GM12878 (cell line): ENCODE data around the gene PDIA4. TPM values are rescaled to one million over a fixed set of nuclear protein-coding genes. Genes with fewer than 3 reads are reported as not detected.

ENCODE experiments used
- ATAC-seq: fragments of 200-7000 bp; cut with Tn5 transposase; 3 replicates; pipeline ENCODE4 v1.9.1; 2020; ENCODE audit warnings: mild to moderate bottlenecking, moderate library complexity
- BruUV-seq: library from RNA; stranded (reverse); fragments of 400-500 nt; replicated peaks from 2 replicates; lab custom pipeline; 2021; lab: Mats Ljungman, UMichigan
- CTCF ChIA-PET: fragments of 300-600 bp; sonication (Branson Sonifier 250); formaldehyde crosslinking; extraction: SDS; loops from one replicate; lab custom pipeline; 2021; ENCODE audit warnings: inconsistent platforms; lab: Yijun Ruan, JAX
- POLR2A ChIA-PET: fragments of 350-600 bp; formaldehyde crosslinking; extraction: SDS; loops from one replicate; lab custom pipeline; 2021; ENCODE audit warnings: inconsistent platforms; lab: Charles Lee
- RAD21 ChIA-PET: fragments of 300-600 bp; sonication (Branson Sonifier 250); formaldehyde crosslinking; loops from one replicate; lab custom pipeline; 2023; ENCODE audit warnings: antibody characterized with exemption; ENCODE audit not compliant: unreplicated experiment; lab: Charles Lee
- SMC1A ChIA-PET: fragments of 300-600 bp; sonication (Branson Sonifier 250); formaldehyde crosslinking; loops from one replicate; lab custom pipeline; 2023; ENCODE audit not compliant: unreplicated experiment, uncharacterized antibody; lab: Charles Lee
- DNase-seq: peaks from one replicate; pipeline ENCODE4 v3.0.0-alpha.2; 2011; ENCODE audit warnings: low read depth, low spot score
- FAIRE-seq: peaks from 3 replicates; lab custom pipeline; 2011; peaks lifted over from hg19 to GRCh38; lab: Jason Lieb, UNC
- H2AFZ ChIP-seq: 2 replicates; pipeline ENCODE4 v1.6.0; 2011; ENCODE audit warnings: low read depth, low read length, control low read depth; ENCODE audit not compliant: control insufficient read depth
- H3K27ac ChIP-seq: 2 replicates; pipeline ENCODE4 v1.5.1; 2011; ENCODE audit warnings: control low read depth; ENCODE audit not compliant: control insufficient read depth, insufficient read depth
- H3K27me3 ChIP-seq, 2 experiments: replicated peaks in 1 of 2; 2 replicates each; pipeline versions ENCODE4 v1.6.0 to v1.6.1; 2011; ENCODE audit warnings: low read length in 1 of 2; ENCODE audit not compliant: control insufficient read depth in 2 of 2, insufficient read depth in 2 of 2
- H3K36me3 ChIP-seq, 2 experiments: 2 replicates each; pipeline ENCODE4 v1.5.1; 2011; ENCODE audit warnings: low read length in 1 of 2; ENCODE audit not compliant: control insufficient read depth in 2 of 2, insufficient read depth in 2 of 2
- H3K4me1 ChIP-seq: 2 replicates; pipeline ENCODE4 v1.6.1; 2011; ENCODE audit warnings: mild to moderate bottlenecking, low read length, moderate library complexity, mixed read lengths; ENCODE audit not compliant: control insufficient read depth, insufficient read depth
- H3K4me2 ChIP-seq: 2 replicates; pipeline ENCODE4 v1.6.0; 2011; ENCODE audit warnings: control low read depth; ENCODE audit not compliant: control insufficient read depth, insufficient read depth
- H3K4me3 ChIP-seq: fragments of 200-600 bp; sonication (generic); 2 replicates; pipeline ENCODE4 v1.5.1; 2016
- H3K79me2 ChIP-seq: 2 replicates; pipeline ENCODE4 v1.6.0; 2011; ENCODE audit warnings: low read length; ENCODE audit not compliant: control insufficient read depth, insufficient read depth
- H3K9ac ChIP-seq: 2 replicates; pipeline ENCODE4 v1.8.0; 2011; ENCODE audit warnings: low read length, control low read depth, mixed read lengths; ENCODE audit not compliant: control insufficient read depth, insufficient read depth
- H3K9me3 ChIP-seq: replicated peaks from 3 replicates; pipeline ENCODE4 v1.5.1; 2011; ENCODE audit warnings: mild to moderate bottlenecking, low read length; ENCODE audit not compliant: control insufficient read depth, insufficient read depth
- H4K20me1 ChIP-seq: 2 replicates; pipeline ENCODE4 v1.6.0; 2011; ENCODE audit not compliant: control insufficient read depth, insufficient read depth
- FOS ChIP-seq: IDR thresholded peaks from 3 replicates; pipeline ENCODE4 v1.6.1; 2011; ENCODE audit warnings: borderline replicate concordance; ENCODE audit not compliant: insufficient read length; ENCODE audit errors: extremely low read depth
- GABPA ChIP-seq: IDR thresholded peaks from 2 replicates; pipeline ENCODE4 v1.6.1; 2014; ENCODE audit warnings: antibody characterized with exemption, low read depth, mild to moderate bottlenecking, inconsistent platforms
- JUNB ChIP-seq: IDR thresholded peaks from 2 replicates; pipeline ENCODE4 v1.6.1; 2016; ENCODE audit warnings: antibody characterized with exemption, mild to moderate bottlenecking
- NFIC ChIP-seq: IDR thresholded peaks from 2 replicates; pipeline ENCODE4 v1.6.1; 2012; ENCODE audit warnings: low read depth, mild to moderate bottlenecking, inconsistent platforms, low read length, moderate library complexity
- TCF7 ChIP-seq: IDR thresholded peaks from 2 replicates; pipeline ENCODE4 v1.6.1; 2014; ENCODE audit warnings: antibody characterized with exemption, borderline replicate concordance
- WGBS: methylation state at CpG from one replicate; pipeline ENCODE4 v1.1.6; 2016; ENCODE audit warnings: low lambda C conversion rate; ENCODE audit not compliant: insufficient replicate concordance, insufficient coverage; ENCODE audit errors: missing lambda C conversion rate; 5-methylcytosine and 5-hydroxymethylcytosine counted together
- in situ Hi-C: fragments of 300-500 bp; cut with MboI; formaldehyde crosslinking; loops from 9 replicates; pipeline ENCODE4 v1.14.3; 2018; ENCODE audit warnings: mixed read lengths
- intact Hi-C: fragments of 100-400 bp; cut with micrococcal nuclease; formaldehyde crosslinking; loops from one replicate; pipeline ENCODE4 v1.14.2; 2022; ENCODE audit not compliant: unreplicated experiment
- polyA plus RNA-seq, 11 experiments: library from polyadenylated mRNA; depleted of rRNA in 4 of 11; unstranded in 6 of 11; stranded (reverse) in 5 of 11; fragments of >200 nt; fragmentation: Nextera tagmentation in 4 of 11; fragmentation: Illumina TruSeq in 1 of 11; extraction: Ambion mirVana in 4 of 11; extraction: Trizol in 1 of 11; gene quantifications; 1 replicate in 1 of 11; 2 replicates in 10 of 11; pipeline versions ENCODE4 v1.2.1 to v1.2.3, GENCODE V29; 2011 to 2016; ENCODE audit warnings: inconsistent platforms in 2 of 11, missing spikeins in 2 of 11, low read depth in 1 of 11
- total RNA-seq, 4 experiments: library from RNA; depleted of rRNA in 3 of 4; stranded (reverse); fragments of >200 nt in 3 of 4; fragmentation: Illumina TruSeq in 1 of 4; extraction: Trizol in 1 of 4; gene quantifications; 2 replicates each; pipeline versions ENCODE4 v1.2.1 to v1.2.3, GENCODE V29; 2013 to 2021
- TF ChIP-seq, protein P1 (sequence below): fragments of 450-650 bp; formaldehyde crosslinking; IDR thresholded peaks from 2 replicates; pipeline ENCODE4 v1.4.0; 2020; ENCODE audit warnings: mild to moderate bottlenecking, moderate library complexity
- TF ChIP-seq, protein P2 (sequence below), 3 experiments: IDR thresholded peaks in 2 of 3; conservative IDR thresholded peaks in 1 of 3; 2 replicates each; pipeline ENCODE4 v1.5.1; 2011; ENCODE audit warnings: low read depth in 3 of 3, low read length in 3 of 3, mild to moderate bottlenecking in 3 of 3, control low read depth in 2 of 3, moderate library complexity in 2 of 3, inconsistent platforms in 1 of 3, mixed read lengths in 1 of 3; ENCODE audit not compliant: control insufficient read depth in 2 of 3, insufficient read depth in 1 of 3; ENCODE audit errors: extremely low read depth in 1 of 3

PDIA4 gene
- total and polyA plus RNA-seq, 10 of the 15 experiments (the other 5 are each of a cell fraction or from before 2014, with no cell fraction given), result 7.1 to 306 (median 106) TPM

DNA sequence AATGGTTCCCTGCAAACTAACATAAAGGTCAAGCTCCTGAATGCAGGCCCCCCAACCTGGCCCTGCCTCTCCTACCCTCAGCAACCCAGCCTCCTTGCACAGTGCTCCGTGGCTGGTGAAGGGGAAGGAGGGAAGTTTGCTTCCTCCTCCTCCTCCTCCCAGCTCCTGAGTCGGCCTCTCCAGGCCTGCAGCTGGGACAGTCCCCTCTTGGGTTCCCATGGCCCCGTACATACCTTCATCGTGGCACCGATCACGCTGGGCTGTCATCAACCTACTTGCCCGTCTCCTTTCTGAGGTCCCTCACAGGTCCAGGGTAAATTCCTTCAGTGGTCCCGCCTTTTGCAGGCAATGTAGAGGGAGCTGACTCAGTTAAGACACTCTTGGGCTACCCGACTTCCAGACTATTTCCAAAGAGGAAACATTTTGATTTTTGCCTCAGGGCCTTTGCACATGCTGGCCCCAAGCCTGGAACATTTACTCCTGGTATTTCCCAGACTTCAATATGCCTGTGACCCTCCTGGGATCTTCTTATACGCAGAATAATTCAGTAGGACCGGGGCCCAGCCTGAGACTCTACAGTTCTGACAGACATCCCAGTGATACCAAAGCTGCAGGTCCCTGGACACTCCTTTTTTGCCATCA is 26.8 kb downstream of the PDIA4 start:
- RAD21 ChIA-PET, result no interaction called here
- CTCF ChIA-PET, result interaction anchor here (0.9 kb wide), 1 partner anchor 65 kb away, joined by 3 read pairs; no protein-coding TSS in a partner anchor
- WGBS, result 90% methylated on average over 11 of the region's 11 CpGs
- H3K9me3 ChIP-seq, result no peaks in the 10 kb centered on the region
- SMC1A ChIA-PET, result interaction anchor here (1.0 kb wide), 2 partner anchors 10 to 18 kb away, joined by 3 read pairs; no protein-coding TSS in a partner anchor
- no peak overlapping the region for H3K9ac ChIP-seq
- H3K79me2 ChIP-seq, result no peaks in the 10 kb centered on the region
- BruUV-seq, result no TSS peak
- H3K4me3 ChIP-seq, result no peak overlapping the region
- H4K20me1 ChIP-seq, result no peaks in the 10 kb centered on the region
- peaks cover 27 to 37% of the 10 kb centered on the region in 2 experiments for H3K36me3 ChIP-seq
- no peak for DNase-seq
- no peak for TF ChIP-seq TCF7
- POLR2A ChIA-PET, result no interaction called here
- no peak overlapping the region for H3K27ac ChIP-seq
- intact Hi-C loops, result no loop called here
- H3K4me2 ChIP-seq, result no peak overlapping the region
- ATAC-seq, result no peak
- H3K4me1 ChIP-seq, result no peaks in the 10 kb centered on the region
- no peak for FAIRE-seq
- no peak overlapping the region for H2AFZ ChIP-seq
- H3K27me3 ChIP-seq, result no peaks in the 10 kb centered on the region
- in situ Hi-C loops, result no loop called here

DNA sequence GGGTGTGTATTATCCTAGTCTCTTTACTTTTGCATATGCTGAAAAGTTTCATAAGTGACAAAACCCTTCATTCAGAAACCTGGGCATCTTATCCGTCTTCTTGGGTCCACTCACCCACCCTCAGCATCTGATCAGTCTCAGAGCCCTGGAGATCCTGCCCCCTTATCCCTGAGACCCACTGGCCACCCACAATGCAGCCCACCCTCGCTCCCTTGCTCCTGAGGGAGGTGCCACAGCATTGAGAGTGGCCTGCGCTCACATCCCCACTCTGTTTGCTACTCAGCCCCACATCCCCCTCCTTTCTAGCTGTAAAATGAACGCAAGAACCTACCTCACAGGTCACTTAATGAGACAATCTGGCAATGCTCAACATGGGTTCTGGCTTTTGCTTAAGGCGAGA is 27.3 kb downstream of the PDIA4 start:
- POLR2A ChIA-PET, result no interaction called here

More for the DNA sequence above, 27.3 kb downstream of the PDIA4 start:
- SMC1A ChIA-PET, result interaction anchor here (1.0 kb wide), 1 partner anchor 10 kb away, joined by 3 read pairs; no protein-coding TSS in a partner anchor
- CTCF ChIA-PET, result interaction anchor here (0.9 to 1.6 kb wide), 3 partner anchors 10 to 65 kb away, joined by 3 to 6 read pairs (median 6); no protein-coding TSS in a partner anchor
- TF ChIP-seq, protein P1, sequence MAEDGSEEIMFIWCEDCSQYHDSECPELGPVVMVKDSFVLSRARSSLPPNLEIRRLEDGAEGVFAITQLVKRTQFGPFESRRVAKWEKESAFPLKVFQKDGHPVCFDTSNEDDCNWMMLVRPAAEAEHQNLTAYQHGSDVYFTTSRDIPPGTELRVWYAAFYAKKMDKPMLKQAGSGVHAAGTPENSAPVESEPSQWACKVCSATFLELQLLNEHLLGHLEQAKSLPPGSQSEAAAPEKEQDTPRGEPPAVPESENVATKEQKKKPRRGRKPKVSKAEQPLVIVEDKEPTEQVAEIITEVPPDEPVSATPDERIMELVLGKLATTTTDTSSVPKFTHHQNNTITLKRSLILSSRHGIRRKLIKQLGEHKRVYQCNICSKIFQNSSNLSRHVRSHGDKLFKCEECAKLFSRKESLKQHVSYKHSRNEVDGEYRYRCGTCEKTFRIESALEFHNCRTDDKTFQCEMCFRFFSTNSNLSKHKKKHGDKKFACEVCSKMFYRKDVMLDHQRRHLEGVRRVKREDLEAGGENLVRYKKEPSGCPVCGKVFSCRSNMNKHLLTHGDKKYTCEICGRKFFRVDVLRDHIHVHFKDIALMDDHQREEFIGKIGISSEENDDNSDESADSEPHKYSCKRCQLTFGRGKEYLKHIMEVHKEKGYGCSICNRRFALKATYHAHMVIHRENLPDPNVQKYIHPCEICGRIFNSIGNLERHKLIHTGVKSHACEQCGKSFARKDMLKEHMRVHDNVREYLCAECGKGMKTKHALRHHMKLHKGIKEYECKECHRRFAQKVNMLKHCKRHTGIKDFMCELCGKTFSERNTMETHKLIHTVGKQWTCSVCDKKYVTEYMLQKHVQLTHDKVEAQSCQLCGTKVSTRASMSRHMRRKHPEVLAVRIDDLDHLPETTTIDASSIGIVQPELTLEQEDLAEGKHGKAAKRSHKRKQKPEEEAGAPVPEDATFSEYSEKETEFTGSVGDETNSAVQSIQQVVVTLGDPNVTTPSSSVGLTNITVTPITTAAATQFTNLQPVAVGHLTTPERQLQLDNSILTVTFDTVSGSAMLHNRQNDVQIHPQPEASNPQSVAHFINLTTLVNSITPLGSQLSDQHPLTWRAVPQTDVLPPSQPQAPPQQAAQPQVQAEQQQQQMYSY, result no peak
- TF ChIP-seq, protein P2, sequence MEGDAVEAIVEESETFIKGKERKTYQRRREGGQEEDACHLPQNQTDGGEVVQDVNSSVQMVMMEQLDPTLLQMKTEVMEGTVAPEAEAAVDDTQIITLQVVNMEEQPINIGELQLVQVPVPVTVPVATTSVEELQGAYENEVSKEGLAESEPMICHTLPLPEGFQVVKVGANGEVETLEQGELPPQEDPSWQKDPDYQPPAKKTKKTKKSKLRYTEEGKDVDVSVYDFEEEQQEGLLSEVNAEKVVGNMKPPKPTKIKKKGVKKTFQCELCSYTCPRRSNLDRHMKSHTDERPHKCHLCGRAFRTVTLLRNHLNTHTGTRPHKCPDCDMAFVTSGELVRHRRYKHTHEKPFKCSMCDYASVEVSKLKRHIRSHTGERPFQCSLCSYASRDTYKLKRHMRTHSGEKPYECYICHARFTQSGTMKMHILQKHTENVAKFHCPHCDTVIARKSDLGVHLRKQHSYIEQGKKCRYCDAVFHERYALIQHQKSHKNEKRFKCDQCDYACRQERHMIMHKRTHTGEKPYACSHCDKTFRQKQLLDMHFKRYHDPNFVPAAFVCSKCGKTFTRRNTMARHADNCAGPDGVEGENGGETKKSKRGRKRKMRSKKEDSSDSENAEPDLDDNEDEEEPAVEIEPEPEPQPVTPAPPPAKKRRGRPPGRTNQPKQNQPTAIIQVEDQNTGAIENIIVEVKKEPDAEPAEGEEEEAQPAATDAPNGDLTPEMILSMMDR (IDR thresholded peaks at IDR 0.05 in 2 of 3, conservative IDR thresholded peaks at IDR 0.05 in 1 of 3; ENCODE audit: control insufficient read depth in 2 of 3, extremely low read depth in 1 of 3, insufficient read depth in 1 of 3, low read depth in 3 of 3, low read length in 3 of 3), result no peak
- TF ChIP-seq GABPA, result no peak
- no peak for TF ChIP-seq NFIC
- no peak for TF ChIP-seq JUNB
- TF ChIP-seq FOS, result no peak
- DNase-seq (no peak), ATAC-seq (no peak), FAIRE-seq (no peak)
- in situ Hi-C loops, result no loop called here
- H3K27me3 ChIP-seq, result no peaks in the 10 kb centered on the region
- H3K79me2 ChIP-seq, result no peaks in the 10 kb centered on the region
- H2AFZ ChIP-seq, result no peak overlapping the region
- RAD21 ChIA-PET, result interaction anchor here (0.8 to 2.2 kb wide), 2 partner anchors 13 to 65 kb away, joined by 3 to 5 read pairs; no protein-coding TSS in a partner anchor
- H4K20me1 ChIP-seq, result no peaks in the 10 kb centered on the region
- H3K4me3 ChIP-seq, result no peak overlapping the region
- peaks cover 21 to 31% of the 10 kb centered on the region in 2 experiments for H3K36me3 ChIP-seq
- no peaks in the 10 kb centered on the region for H3K4me1 ChIP-seq
- no peak overlapping the region for H3K27ac ChIP-seq
- H3K9me3 ChIP-seq, result no peaks in the 10 kb centered on the region
- 100% methylated on average over 5 of the region's 5 CpGs for WGBS
- H3K4me2 ChIP-seq, result no peak overlapping the region
- BruUV-seq, result no TSS peak
- intact Hi-C loops, result no loop called here
- no peak overlapping the region for H3K9ac ChIP-seq
